HG03135 (cell line): ENCODE measurements around the gene CTSH.
"Not testable (repeated sequence)": the region's sequence is repeated elsewhere in the genome, so short reads cannot be mapped to it uniquely, and the experiment has no call there.

Experiments used
- ATAC-seq: cut with Tn5 transposase; IDR thresholded peaks from one replicate; pipeline ENCODE4 v1.9.1; 2021; ENCODE audit warnings: mild to moderate bottlenecking, moderate library complexity; ENCODE audit not compliant: unreplicated experiment

The CTSH gene

GRCh38 chr15:78898540-78898939 lies 46.3 kb downstream of the CTSH start:
- no peak for ATAC-seq

- no peak for ATAC-seq
Measured at GRCh38 chr15:78895471-78895870, 49.4 kb downstream of the CTSH start.

- ATAC-seq = no peak
Measured at GRCh38 chr15:78893538-78893937, 51.3 kb downstream of the CTSH start.

- no peak for ATAC-seq
Measured at GRCh38 chr15:78889000-78889399, 55.8 kb downstream of the CTSH start.

GRCh38 chr15:78881681-78882080 lies 63.2 kb downstream of the CTSH start:
- no peak for ATAC-seq

- no peak for ATAC-seq
Measured at GRCh38 chr15:78880813-78881212, 64.0 kb downstream of the CTSH start.

GRCh38 chr15:78880242-78880533 lies 64.7 kb downstream of the CTSH start:
- ATAC-seq = no peak

- ATAC-seq = no peak
Measured at GRCh38 chr15:78879517-78880241, 65.2 kb downstream of the CTSH start.

- no peak for ATAC-seq
Measured at GRCh38 chr15:78878356-78878755, 66.5 kb downstream of the CTSH start.

- ATAC-seq = not testable (repeated sequence)
Measured at GRCh38 chr15:78876954-78877353, 67.9 kb downstream of the CTSH start.

- no peak for ATAC-seq
Measured at GRCh38 chr15:78875107-78875914, 69.5 kb downstream of the CTSH start.

GRCh38 chr15:78873793-78874765 lies 70.8 kb downstream of the CTSH start:
- ATAC-seq = no peak

GRCh38 chr15:78872972-78873792 lies 71.7 kb downstream of the CTSH start:
- peak; percentile 57 for ATAC-seq

GRCh38 chr15:78872155-78872971 lies 72.5 kb downstream of the CTSH start, which contains the start of gene MORF4L1:
MORF4L1 (plus strand) TSS chr15:78872890; CDS start chr15:78873018, 128 bp downstream.
- ATAC-seq = peak; percentile 67

- not testable (repeated sequence) for ATAC-seq
Measured at GRCh38 chr15:78871483-78872127, 73.2 kb downstream of the CTSH start.
